ENCODE results near the gene TGM2.
"Not testable (repeated sequence)": the region's sequence is repeated elsewhere in the genome, so short reads cannot be mapped to it uniquely, and the experiment has no call there.

TGM2 gene

GRCh38 chr20:38107386-38107785, 57.7 kb downstream of the TGM2 start:
- H3K27me3 ChIP-seq (ENCODE audit: control insufficient read depth, insufficient read depth, low read length); H3K4me3 ChIP-seq (ENCODE audit: low read length); H3K36me3 ChIP-seq (ENCODE audit: control insufficient read depth, insufficient read depth, low read length); H3K4me1 ChIP-seq (ENCODE audit: control insufficient read depth, insufficient read depth, low read length); H3K27ac ChIP-seq (ENCODE audit: low read length); DNase-seq (ENCODE audit: low read depth, low spot score); H3K9me3 ChIP-seq (ENCODE audit: control insufficient read depth, insufficient read depth, low read length): not testable (repeated sequence)
- no CpG with 5 or more reads among the region's 1 CpG for WGBS (ENCODE audit: insufficient coverage, insufficient read length)

GRCh38 chr20:38106461-38106860, 58.6 kb downstream of the TGM2 start:
- Histone ChIP-seq H3K36me3 (ENCODE audit: control insufficient read depth, insufficient read depth, low read length) (no peaks in the 10 kb centered on the region), H3K27me3 (ENCODE audit: control insufficient read depth, insufficient read depth, low read length) (no peaks in the 10 kb centered on the region), H3K4me3 (ENCODE audit: low read length) (no peak overlapping the region), H3K4me1 (ENCODE audit: control insufficient read depth, insufficient read depth, low read length) (no peaks in the 10 kb centered on the region), H3K27ac (ENCODE audit: low read length) (no peak overlapping the region), H3K9me3 (ENCODE audit: control insufficient read depth, insufficient read depth, low read length) (no peaks in the 10 kb centered on the region)
- no peak for DNase-seq (ENCODE audit: low read depth, low spot score)
- no CpG with 5 or more reads among the region's 5 CpGs for WGBS (ENCODE audit: insufficient coverage, insufficient read length)

GRCh38 chr20:38104285-38104684, 60.8 kb downstream of the TGM2 start:
- Histone ChIP-seq H3K9me3 (ENCODE audit: control insufficient read depth, insufficient read depth, low read length) (no peaks in the 10 kb centered on the region), H3K4me1 (ENCODE audit: control insufficient read depth, insufficient read depth, low read length) (no peaks in the 10 kb centered on the region), H3K4me3 (ENCODE audit: low read length) (no peak overlapping the region), H3K27ac (ENCODE audit: low read length) (no peak overlapping the region), H3K27me3 (ENCODE audit: control insufficient read depth, insufficient read depth, low read length) (no peaks in the 10 kb centered on the region), H3K36me3 (ENCODE audit: control insufficient read depth, insufficient read depth, low read length) (no peaks in the 10 kb centered on the region)
- no peak for DNase-seq (ENCODE audit: low read depth, low spot score)
- WGBS (ENCODE audit: insufficient coverage, insufficient read length) = no CpG with 5 or more reads among the region's 1 CpG

GRCh38 chr20:38102206-38102605, 62.9 kb downstream of the TGM2 start:
- not testable (repeated sequence) for H3K27ac ChIP-seq (ENCODE audit: low read length); H3K4me3 ChIP-seq (ENCODE audit: low read length); H3K4me1 ChIP-seq (ENCODE audit: control insufficient read depth, insufficient read depth, low read length); DNase-seq (ENCODE audit: low read depth, low spot score); H3K27me3 ChIP-seq (ENCODE audit: control insufficient read depth, insufficient read depth, low read length); H3K9me3 ChIP-seq (ENCODE audit: control insufficient read depth, insufficient read depth, low read length); H3K36me3 ChIP-seq (ENCODE audit: control insufficient read depth, insufficient read depth, low read length)
- WGBS (ENCODE audit: insufficient coverage, insufficient read length) = no CpG with 5 or more reads among the region's 5 CpGs

- Histone ChIP-seq H3K4me3 (ENCODE audit: low read length) (no peak overlapping the region), H3K27ac (ENCODE audit: low read length) (no peak overlapping the region), H3K9me3 (ENCODE audit: control insufficient read depth, insufficient read depth, low read length) (no peaks in the 10 kb centered on the region), H3K27me3 (ENCODE audit: control insufficient read depth, insufficient read depth, low read length) (no peaks in the 10 kb centered on the region), H3K36me3 (ENCODE audit: control insufficient read depth, insufficient read depth, low read length) (no peaks in the 10 kb centered on the region), H3K4me1 (ENCODE audit: control insufficient read depth, insufficient read depth, low read length) (no peaks in the 10 kb centered on the region)
- DNase-seq (ENCODE audit: low read depth, low spot score) = no peak
- no CpG with 5 or more reads among the region's 1 CpG for WGBS (ENCODE audit: insufficient coverage, insufficient read length)
Measured at GRCh38 chr20:38098952-38099351, 66.1 kb downstream of the TGM2 start.

GRCh38 chr20:38095017-38095686, 69.9 kb downstream of the TGM2 start:
- Histone ChIP-seq H3K4me1 (ENCODE audit: control insufficient read depth, insufficient read depth, low read length) (no peaks in the 10 kb centered on the region), H3K27ac (ENCODE audit: low read length) (no peak overlapping the region), H3K9me3 (ENCODE audit: control insufficient read depth, insufficient read depth, low read length) (no peaks in the 10 kb centered on the region), H3K27me3 (ENCODE audit: control insufficient read depth, insufficient read depth, low read length) (no peaks in the 10 kb centered on the region), H3K36me3 (ENCODE audit: control insufficient read depth, insufficient read depth, low read length) (peaks cover 2% of the 10 kb centered on the region; the same call in 1 of the 2 replicates), H3K4me3 (ENCODE audit: low read length) (no peak overlapping the region)
- DNase-seq (ENCODE audit: low read depth, low spot score) = no peak
- no CpG with 5 or more reads among the region's 7 CpGs for WGBS (ENCODE audit: insufficient coverage, insufficient read length)

GRCh38 chr20:38094373-38094891, 70.6 kb downstream of the TGM2 start:
- Histone ChIP-seq H3K27ac (ENCODE audit: low read length) (no peak overlapping the region), H3K36me3 (ENCODE audit: control insufficient read depth, insufficient read depth, low read length) (peaks cover 5% of the 10 kb centered on the region; the same call in 1 of the 2 replicates), H3K9me3 (ENCODE audit: control insufficient read depth, insufficient read depth, low read length) (no peaks in the 10 kb centered on the region), H3K4me1 (ENCODE audit: control insufficient read depth, insufficient read depth, low read length) (no peaks in the 10 kb centered on the region), H3K4me3 (ENCODE audit: low read length) (no peak overlapping the region), H3K27me3 (ENCODE audit: control insufficient read depth, insufficient read depth, low read length) (no peaks in the 10 kb centered on the region)
- WGBS (ENCODE audit: insufficient coverage, insufficient read length) = no CpG with 5 or more reads among the region's 1 CpG
- DNase-seq (ENCODE audit: low read depth, low spot score) = no peak

GRCh38 chr20:38093641-38094077, 71.4 kb downstream of the TGM2 start:
- no peak overlapping the region for H3K4me3 ChIP-seq (ENCODE audit: low read length)
- WGBS (ENCODE audit: insufficient coverage, insufficient read length) = no CpG with 5 or more reads among the region's 8 CpGs
- no peak overlapping the region for H3K27ac ChIP-seq (ENCODE audit: low read length)
- no peaks in the 10 kb centered on the region for H3K27me3 ChIP-seq (ENCODE audit: control insufficient read depth, insufficient read depth, low read length)
- no peak for DNase-seq (ENCODE audit: low read depth, low spot score)
- no peaks in the 10 kb centered on the region for H3K9me3 ChIP-seq (ENCODE audit: control insufficient read depth, insufficient read depth, low read length)
- no peaks in the 10 kb centered on the region for H3K4me1 ChIP-seq (ENCODE audit: control insufficient read depth, insufficient read depth, low read length)
- peaks cover 6% of the 10 kb centered on the region; the same call in 1 of the 2 replicates for H3K36me3 ChIP-seq (ENCODE audit: control insufficient read depth, insufficient read depth, low read length)

GRCh38 chr20:38092915-38093314, 72.2 kb downstream of the TGM2 start:
- no peak for DNase-seq (ENCODE audit: low read depth, low spot score)
- H3K27ac ChIP-seq (ENCODE audit: low read length) = no peak overlapping the region

GRCh38 chr20:38092260-38092857, 72.7 kb downstream of the TGM2 start:
- WGBS (ENCODE audit: insufficient coverage, insufficient read length) = 100% methylated on average over 2 of the region's 12 CpGs

More at GRCh38 chr20:38092915-38093314, 72.2 kb downstream of the TGM2 start:
- Histone ChIP-seq H3K27me3 (ENCODE audit: control insufficient read depth, insufficient read depth, low read length) (no peaks in the 10 kb centered on the region), H3K4me1 (ENCODE audit: control insufficient read depth, insufficient read depth, low read length) (no peaks in the 10 kb centered on the region), H3K4me3 (ENCODE audit: low read length) (no peak overlapping the region), H3K36me3 (ENCODE audit: control insufficient read depth, insufficient read depth, low read length) (peaks cover 6% of the 10 kb centered on the region; the same call in 1 of the 2 replicates), H3K9me3 (ENCODE audit: control insufficient read depth, insufficient read depth, low read length) (no peaks in the 10 kb centered on the region)

More at GRCh38 chr20:38092260-38092857, 72.7 kb downstream of the TGM2 start:
- H3K27ac ChIP-seq (ENCODE audit: low read length) = no peak overlapping the region
- no peak for DNase-seq (ENCODE audit: low read depth, low spot score)
- no peaks in the 10 kb centered on the region for H3K27me3 ChIP-seq (ENCODE audit: control insufficient read depth, insufficient read depth, low read length)
- peaks cover 6% of the 10 kb centered on the region; the same call in 1 of the 2 replicates for H3K36me3 ChIP-seq (ENCODE audit: control insufficient read depth, insufficient read depth, low read length)
- no peaks in the 10 kb centered on the region for H3K9me3 ChIP-seq (ENCODE audit: control insufficient read depth, insufficient read depth, low read length)
- no peaks in the 10 kb centered on the region for H3K4me1 ChIP-seq (ENCODE audit: control insufficient read depth, insufficient read depth, low read length)
- no peak overlapping the region for H3K4me3 ChIP-seq (ENCODE audit: low read length)
